HG03354 (cell line): ENCODE results near the gene JAZF1.

Source experiments
- ATAC-seq: cut with Tn5 transposase; IDR thresholded peaks from one replicate; pipeline ENCODE4 v1.9.1; 2021; ENCODE audit warnings: mild to moderate bottlenecking; ENCODE audit not compliant: unreplicated experiment, poor library complexity, severe bottlenecking

The JAZF1 gene

DNA sequence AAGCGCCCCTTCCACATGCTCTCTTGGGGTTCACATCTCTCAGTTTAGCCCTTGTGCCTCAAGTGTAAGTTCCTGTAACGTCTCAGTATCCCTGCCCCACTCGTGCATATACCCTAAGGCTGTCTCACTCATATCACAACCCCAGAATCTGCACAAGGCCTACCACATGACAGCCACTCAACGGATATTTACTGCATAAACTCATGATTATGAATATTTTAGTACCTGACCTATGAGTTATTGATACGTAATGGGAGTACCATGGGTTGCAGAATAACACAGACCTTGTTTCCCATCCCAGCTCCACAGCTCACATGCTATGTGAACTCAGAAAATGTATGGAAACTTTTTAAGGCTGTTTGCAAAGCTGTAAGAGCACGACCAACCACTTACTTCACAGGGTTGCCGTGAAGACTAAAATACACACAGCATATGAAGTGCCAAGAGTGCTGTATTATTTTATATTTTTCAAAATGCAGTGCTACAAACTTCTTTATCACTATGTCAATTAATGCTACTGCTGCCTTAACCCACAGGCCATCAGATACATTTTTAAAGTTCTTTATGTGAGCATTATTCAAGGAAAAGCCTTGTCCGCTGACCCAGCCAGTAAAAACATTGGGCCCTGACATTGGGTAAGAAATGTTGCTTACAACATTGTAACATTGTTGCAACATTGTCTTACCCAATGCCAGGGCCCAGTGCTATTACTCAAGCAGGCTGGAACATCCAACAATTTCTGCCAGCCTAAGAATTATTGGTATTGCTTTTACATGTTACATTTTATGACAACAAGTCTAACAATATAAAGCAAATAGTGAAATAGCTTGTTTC lies 97.2 kb downstream of the JAZF1 start:
- ATAC-seq: no peak

DNA sequence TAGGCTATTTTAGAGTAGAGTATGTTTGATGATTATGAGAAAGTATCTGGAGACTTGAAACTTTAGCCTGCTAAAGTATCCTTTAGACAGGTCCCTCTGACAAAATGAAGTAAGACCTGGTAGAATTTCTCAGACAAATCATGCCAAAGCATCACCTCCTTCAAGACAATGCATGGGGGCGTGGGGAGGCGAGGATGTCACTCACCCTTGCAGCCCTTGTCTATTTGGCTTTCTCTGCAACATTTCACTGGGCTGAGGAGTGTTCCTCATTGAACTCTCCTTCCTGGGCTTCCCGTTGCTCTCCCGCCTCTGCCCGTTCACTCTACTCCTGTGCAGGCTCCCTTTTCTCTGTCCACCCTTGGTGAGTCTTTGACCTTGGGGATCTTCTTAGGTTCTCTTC lies 98.5 kb downstream of the JAZF1 start:
- ATAC-seq: no peak

DNA sequence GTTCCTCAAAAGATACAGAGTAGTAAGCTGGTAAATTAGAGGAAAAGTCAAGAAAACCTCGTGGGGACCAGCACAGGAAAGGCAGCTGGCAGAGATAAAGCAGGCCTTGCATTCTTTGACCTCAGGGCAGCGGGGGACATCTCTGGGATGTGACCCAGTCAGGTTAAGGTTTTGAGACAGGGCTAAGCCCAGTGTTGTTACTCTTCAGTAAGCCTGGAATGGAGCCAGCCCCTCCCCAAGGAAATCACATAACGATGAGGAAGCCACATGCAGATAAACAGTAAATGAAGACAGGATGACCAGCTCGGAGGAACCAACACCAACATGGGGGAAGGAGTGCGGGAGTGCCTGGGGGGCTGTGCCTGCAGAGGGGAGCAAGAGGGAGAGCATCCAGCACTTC lies 99.6 kb downstream of the JAZF1 start:
- no peak for ATAC-seq

DNA sequence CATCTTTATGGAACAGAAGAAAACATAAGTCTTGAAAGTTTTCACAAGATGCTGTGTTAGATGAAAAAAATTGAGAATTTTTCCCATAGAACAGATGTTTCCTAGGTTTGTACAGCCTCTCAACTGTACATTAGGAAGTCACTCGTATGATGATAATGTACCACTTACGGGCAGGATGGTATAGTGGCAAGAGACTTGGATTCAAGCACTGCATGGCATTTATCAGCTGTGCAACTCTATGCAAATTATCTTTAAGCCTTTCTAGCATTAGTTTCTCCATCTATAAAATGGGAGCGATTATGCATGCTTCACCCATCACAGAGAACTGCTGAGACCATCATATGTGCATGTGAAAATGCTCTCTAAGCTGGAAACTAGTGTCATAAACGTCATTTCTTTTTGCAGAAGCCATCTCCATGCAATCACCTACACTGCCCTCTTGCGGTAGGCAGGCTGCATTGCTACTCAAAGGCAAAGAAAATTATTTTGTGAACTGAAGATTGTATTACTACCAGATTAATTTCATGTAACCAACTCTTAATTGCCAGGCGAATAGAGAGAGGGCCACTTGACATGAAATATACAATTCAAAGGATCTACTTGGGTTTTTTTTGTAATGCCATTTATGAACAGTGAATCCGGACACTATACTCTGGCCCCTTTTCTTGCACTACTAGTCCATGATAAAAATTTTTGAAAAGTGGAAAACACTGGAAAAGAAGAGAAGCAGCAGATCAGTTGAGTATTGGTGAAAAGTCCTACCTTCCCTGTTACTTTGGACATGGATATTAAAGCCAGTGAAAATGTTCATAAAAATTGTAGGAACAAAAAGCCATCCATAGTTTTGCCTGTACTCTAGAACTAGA lies 102.3 kb downstream of the JAZF1 start:
- ATAC-seq: no peak

DNA sequence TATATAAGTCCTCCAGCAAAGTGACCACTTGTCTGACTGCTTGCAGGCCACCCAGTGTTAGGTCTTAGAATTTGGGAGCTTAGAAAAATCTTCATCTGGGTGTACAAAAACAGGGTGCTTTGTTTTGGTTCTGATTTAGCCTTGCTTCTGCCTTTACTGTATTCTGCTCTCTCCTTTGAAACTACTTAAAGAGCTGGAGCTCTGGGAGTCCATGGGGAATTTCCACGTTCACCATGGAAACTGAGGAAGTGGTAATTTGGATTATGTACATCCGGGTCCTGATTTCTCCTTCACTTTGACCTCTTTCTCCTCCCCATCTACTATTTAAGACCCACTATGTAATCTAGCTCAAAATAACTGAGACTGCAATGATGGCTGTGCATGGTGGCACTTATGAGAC lies 103.0 kb downstream of the JAZF1 start:
- no peak for ATAC-seq

DNA sequence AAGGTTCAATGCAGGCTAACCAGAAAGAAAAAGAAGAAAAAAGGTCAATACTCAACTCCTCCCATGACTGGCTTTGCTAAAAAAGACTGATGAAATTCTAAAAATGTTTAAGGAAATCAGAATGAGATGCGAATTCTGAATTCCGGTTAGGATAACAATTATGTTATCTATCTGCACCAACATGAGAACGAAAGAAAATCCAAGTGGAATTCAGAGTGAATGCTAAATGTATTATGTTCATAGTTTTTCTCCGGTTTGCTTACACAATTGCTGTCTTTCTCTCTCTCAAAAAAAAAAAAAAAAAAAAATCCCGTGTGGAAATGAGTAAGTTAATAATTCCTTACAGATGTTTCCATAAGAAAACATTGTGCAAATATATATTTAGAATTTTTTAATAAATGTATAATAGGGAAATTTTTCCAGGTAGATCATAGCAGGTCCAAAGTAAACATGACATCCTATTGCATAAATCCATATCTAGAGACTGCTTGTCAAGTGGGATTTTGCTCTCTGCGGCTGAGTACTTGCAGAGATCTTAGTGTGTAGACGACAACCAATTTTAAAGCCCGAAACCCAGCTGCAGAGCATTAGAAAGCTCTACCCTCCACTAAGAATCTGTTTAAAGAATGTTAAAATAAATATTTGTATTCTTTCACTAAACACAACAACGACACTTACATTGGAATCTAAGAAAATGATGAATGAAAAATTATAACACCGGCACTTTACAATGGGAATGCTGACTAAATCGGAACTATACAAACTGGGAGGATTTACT lies 104.0 kb downstream of the JAZF1 start:
- ATAC-seq: no peak

DNA sequence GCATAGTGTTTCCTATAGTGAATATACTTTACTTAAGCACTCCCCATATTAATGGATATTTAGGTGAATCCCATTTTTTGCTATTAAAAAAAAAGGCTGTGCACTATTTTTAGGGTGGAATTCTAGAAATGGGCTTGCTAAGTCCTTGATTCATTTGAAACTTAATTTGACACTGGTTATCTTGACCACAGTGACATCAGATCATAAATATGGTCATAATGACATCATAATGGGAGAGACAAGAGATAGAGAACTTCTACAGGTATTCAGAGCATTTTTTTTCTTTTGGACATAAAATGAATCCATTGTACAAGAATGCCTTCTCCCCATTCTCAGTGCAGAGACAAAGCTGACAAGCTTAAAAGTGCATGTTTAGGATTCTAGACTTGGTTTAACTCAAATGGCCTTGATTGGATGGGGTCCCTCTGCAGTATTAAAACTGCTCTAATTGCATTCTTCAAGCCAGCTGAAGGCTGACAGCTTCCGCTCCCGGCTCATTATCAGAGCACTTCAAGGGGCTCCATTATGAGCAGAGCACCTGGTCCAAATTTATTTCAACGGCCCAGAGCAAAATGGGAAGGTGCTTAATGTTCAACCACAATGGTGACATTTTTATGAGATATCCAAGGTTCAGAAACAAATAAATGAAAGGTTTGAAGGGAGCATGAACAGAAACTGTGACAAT lies 104.8 kb downstream of the JAZF1 start:
- no peak for ATAC-seq

DNA sequence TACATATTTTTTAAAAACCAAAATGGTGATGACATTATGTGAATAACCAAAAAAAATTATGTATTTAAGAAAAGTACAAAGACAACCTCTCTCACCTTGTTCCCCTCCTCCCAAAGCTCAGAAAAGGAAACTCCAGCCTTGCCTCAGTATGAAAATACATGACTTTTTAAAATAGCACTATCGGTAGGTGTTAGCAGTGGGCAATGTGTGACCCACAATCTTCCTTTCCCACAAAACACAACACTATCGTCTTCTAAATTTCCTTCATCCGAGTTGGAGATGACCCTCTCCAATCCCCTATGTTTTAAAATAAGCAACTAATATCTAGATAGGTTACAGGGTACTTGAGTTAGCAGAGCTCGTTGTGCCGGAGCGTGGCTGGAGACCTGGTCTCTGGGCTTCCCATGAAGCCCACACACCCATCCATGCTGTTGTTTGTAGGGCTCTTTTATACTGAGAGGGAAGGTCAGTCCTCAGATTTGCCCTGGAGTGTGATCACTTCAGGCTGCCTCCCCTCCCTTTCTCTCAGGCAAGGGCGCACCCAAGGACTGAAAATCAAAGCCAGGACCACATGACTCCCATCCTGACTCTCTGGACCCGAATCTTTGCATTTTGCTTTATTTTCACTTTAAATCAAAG lies 107.6 kb downstream of the JAZF1 start:
- no peak for ATAC-seq

DNA sequence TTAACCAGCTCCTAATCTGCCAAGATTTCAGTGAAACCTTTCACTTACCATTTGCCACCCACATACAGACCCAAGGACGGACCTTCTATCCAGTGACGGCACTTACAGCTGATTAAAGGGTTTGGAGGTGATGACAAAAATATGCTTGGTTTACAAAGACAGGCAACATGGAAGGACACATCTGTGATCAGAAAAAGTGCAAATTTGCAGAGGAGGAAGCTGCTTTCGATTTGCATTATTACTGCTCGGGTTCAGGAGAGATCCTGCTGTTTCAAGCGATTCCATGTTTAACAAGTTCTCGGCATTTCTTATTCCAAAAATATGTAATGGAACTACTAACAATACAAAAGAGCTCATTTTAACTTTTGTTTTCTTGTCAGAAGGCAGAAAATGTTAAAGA lies 109.0 kb downstream of the JAZF1 start:
- no peak for ATAC-seq

DNA sequence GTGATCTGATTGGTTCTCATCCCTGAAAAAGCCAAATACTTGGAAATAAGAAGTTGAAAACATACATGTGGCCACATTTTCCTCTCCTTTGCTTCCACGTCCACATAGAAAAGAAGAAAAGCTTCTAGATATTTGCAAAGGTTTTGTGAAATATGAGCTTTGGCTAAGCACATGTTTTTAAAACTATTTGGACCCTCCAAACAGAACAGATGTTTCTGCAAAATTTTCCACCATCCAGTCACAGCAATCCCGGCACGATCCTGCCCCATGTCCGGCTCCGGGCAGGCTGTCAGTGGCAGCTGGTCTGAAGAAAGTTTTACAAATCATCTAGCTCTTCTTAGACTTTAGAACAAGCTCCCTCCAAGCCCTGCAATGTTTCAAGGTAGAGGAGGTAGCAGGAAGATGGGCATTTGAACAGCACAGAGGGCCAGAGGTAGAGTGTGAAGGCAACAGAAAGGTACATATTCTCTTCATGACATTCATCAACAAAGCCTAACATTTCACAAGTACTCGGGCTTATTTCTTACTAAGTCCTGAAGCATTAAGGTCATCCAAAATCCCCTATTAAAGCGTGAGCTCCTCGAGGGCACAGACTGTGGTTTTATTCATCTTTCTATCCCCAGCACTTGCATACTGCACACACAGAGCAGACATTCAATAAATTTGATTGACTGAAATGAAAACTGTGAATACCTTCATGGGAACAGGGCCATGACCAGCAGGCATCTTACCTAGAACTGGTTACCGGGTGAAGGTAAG lies 110.1 kb downstream of the JAZF1 start:
- ATAC-seq: no peak

DNA sequence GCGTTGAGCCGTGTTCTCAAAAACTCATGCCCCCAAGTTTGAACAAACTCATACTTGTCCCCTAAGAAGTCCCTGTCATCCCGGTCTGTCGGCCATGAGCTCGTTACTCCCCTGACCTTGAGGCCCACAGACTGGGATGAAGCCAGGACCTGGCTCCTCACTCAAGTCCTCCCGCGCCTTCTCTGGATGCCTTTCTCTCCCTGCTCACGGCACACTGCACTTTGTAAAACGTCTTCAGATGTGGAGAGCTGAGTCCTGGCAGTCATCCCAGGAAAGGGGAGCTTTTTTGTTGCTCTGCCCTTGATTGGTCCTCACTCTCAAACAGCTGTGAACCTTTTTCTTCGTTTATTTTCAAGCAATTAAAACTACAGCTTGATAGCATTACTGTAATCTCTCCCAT lies 110.8 kb downstream of the JAZF1 start:
- ATAC-seq: no peak

DNA sequence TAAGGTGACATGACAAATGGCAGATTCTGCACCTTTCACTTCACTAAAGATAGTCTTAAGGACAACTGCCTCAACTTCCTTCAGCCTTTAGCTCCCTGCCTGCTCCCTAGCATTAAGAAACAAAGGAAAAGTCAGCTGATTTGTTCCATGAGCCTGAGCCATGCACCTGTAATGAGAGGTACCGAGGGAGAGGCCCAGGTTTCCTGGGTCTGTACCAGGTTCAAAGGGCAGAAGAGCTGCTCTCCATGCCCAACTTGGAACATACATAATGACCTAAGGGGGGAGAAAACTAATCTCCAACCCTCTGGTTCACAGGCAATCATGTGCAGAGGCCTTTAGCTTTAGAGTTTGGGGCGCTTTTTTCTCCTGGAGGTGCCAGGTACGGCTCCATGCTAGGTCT lies 111.2 kb downstream of the JAZF1 start:
- ATAC-seq: no peak

DNA sequence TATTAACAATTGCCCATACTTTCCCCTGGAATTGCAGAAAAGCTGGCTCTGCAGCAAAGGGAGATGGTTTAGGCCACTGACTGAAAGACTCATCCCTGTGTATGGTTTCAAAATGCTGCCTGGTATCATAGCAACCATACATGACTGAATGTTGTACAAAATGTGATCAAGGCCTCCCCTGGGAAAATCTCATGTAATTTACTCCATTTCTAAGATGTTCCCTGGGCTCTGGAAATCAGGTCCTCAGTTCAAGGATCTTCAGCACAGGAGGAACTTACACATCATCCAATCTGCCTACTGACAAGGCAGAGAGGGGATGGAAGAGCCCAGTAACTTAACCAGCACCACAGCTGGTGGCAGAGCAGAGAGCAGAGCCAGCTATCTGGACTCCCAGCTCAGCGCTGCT lies 111.8 kb downstream of the JAZF1 start:
- no peak for ATAC-seq

DNA sequence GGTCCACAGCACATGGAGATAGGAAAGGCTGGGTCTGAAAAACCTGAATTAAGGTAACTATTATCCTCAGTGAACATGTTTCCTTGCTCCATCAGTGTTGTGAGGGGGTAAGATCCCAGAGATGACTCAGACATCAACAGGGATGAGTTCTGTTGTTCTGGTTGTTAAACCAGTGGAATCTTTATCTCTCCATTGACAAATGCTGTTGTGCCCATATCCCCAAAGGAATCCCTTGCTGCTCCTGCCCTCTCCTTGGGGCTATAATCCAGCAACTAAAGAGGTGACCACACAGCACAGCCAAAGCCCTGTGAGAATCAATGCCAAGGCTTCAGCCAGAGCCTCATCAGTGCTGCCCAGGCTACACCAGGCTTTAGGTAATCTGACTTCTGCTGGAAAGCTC lies 113.4 kb downstream of the JAZF1 start:
- ATAC-seq: no peak

DNA sequence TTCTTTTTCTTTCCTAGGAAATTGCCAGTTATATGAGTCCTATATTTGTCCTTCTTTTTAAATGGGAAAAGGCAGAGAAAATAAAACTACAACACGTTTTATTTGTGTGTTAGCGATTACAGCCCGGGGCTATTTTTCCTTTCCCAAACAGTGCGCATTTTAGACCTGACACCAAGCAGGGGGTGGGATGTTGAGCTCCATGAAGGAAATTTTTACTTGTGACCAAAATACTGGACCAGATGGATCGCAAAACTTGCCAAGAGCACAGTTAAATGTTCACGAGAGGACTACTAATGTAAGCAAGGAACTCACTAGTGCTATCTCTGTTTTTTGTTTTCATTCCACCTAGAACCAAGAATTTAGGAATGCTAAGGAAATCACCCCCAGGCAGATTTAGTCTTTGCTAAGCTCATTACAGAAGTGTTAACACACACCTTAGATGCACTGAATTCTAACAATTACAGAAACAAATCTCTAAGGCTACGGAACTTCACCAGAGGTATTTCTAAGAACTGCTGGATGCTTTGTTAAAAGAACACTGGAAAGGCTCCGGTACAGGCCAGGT lies 114.8 kb downstream of the JAZF1 start:
- ATAC-seq: no peak

DNA sequence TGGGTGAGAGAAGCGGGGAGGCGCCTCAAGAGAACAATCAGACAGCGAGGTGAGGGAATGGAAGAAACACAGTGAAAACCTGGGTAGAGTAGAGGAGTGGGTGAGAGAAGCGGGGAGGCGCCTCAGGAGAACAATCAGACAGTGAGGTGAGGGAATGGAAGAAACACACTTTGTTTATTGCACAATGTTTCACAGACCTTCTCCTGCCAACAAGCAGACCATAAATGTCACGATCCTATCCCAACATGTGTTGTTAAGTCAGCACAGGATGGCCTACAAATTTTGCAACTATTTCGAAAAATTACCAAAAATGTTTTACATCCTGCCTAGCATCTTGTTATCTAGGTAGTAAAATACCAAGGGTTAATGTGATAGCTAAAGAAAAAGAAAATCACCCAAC lies 115.3 kb downstream of the JAZF1 start:
- no peak for ATAC-seq

DNA sequence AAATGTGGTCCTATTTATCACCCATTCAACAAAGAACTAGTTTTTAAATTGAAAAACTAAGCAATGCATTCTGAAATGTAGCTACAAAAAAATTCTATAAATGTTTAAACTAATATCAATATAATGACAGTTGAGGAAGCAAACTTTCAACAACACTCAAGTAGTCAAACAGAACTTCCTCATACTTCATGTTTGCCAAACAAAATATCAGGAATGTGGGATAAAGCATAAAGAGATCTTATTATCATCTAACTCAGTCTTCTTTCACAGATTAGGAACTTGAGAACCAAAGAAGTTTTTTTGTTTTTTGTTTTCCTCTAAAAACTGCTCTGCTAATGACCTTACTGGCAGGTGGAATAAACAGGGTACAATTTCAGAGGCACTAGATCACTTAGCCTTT lies 116.2 kb downstream of the JAZF1 start:
- no peak for ATAC-seq

DNA sequence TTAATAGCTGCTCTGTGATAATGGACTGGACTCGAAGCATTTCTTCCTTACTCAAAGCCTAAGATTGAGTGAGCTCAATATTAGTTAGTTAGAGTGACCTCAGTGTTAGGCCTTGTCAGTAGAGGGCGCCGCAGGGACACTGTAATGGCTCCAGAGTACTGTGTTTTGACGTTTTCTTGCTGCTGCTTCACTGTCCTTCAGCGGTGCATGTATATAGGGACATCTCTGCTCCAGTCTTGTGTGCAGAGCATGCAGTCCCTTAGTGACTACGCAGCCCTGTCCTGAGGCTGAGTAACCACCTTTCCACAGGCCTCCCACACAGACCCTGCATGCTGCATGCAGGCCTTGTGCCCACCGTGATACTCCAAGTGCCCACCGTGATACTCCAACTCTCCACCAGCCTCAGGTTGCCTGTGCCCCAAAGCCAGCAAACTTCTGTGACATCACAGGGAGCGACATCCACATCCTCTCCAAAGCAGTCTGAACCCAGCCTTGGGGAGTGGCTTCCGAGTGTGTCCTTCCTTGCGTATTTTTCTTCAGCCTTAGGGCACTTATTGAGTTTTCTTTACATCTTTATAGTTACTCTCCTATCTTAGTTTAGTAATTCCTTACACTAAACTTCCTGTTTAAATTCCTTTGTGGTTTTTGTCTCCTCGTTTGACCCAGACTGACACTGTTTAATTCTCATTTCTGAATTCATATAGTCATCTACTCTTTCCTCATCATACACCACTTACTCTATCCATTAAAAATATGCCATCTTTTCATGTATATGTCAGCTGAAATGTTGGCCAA lies 118.2 kb downstream of the JAZF1 start:
- no peak for ATAC-seq
